GM23338 (cell line): Measurements from ENCODE around the gene NFATC1. TPM values are rescaled to one million over a fixed set of nuclear protein-coding genes. Genes with fewer than 3 reads are reported as not detected.

Experiments
- ATAC-seq: fragments of 200-7000 bp; cut with Tn5 transposase; 3 replicates; pipeline ENCODE4 v1.9.1; 2020
- DNase-seq: peaks from one replicate; pipeline ENCODE4 v3.0.0-alpha.2; 2015; ENCODE audit warnings: low spot score
- H2AFZ ChIP-seq: fragments of 200-600 bp; sonication (generic); 2 replicates; pipeline ENCODE4 v1.8.0; 2016; ENCODE audit warnings: antibody characterized with exemption, mild to moderate bottlenecking, moderate library complexity
- H3F3A ChIP-seq: fragments of 200-600 bp; sonication (generic); replicated peaks from 2 replicates; pipeline ENCODE4 v1.8.0; 2017; ENCODE audit warnings: antibody characterized with exemption, mixed run types, low read depth
- H3K27ac ChIP-seq: fragments of 200-600 bp; sonication (generic); 2 replicates; pipeline ENCODE4 v1.6.1; 2016; ENCODE audit warnings: low read depth
- H3K27me3 ChIP-seq: fragments of 200-600 bp; sonication (generic); 2 replicates; pipeline ENCODE4 v1.8.0; 2016; ENCODE audit warnings: mild to moderate bottlenecking, mixed run types, moderate library complexity; ENCODE audit not compliant: insufficient read depth
- H3K36me3 ChIP-seq: fragments of 200-600 bp; sonication (generic); 2 replicates; pipeline ENCODE4 v1.8.0; 2016; ENCODE audit warnings: mild to moderate bottlenecking; ENCODE audit not compliant: insufficient read depth
- H3K4me1 ChIP-seq: fragments of 200-600 bp; sonication (generic); 2 replicates; pipeline ENCODE4 v1.8.0; 2016; ENCODE audit warnings: mild to moderate bottlenecking, moderate library complexity; ENCODE audit not compliant: insufficient read depth
- H3K4me2 ChIP-seq: fragments of 200-600 bp; sonication (generic); 2 replicates; pipeline ENCODE4 v1.7.1; 2017; ENCODE audit warnings: mixed run types
- H3K4me3 ChIP-seq: fragments of 200-600 bp; sonication (generic); 2 replicates; pipeline ENCODE4 v1.6.1; 2016; ENCODE audit warnings: mixed run types
- H3K79me2 ChIP-seq: fragments of 200-600 bp; sonication (generic); replicated peaks from 2 replicates; pipeline ENCODE4 v1.8.0; 2017; ENCODE audit warnings: mild to moderate bottlenecking; ENCODE audit not compliant: insufficient read depth
- H3K9me2 ChIP-seq: fragments of 200-600 bp; sonication (generic); 2 replicates; pipeline ENCODE4 v1.8.0; 2017; ENCODE audit not compliant: insufficient read depth
- H4K20me1 ChIP-seq: fragments of 200-600 bp; sonication (generic); replicated peaks from 2 replicates; pipeline ENCODE4 v1.8.0; 2017; ENCODE audit warnings: mild to moderate bottlenecking; ENCODE audit not compliant: insufficient read depth
- H3K27ac Mint-ChIP-seq: 2 replicates; pipeline ENCODE4 v1.8.0; 2020; ENCODE audit warnings: inconsistent platforms, mild to moderate bottlenecking, moderate library complexity, mixed read lengths
- H3K27me3 Mint-ChIP-seq: 3 replicates; pipeline ENCODE4 v1.8.0; 2022; ENCODE audit warnings: low read depth, mild to moderate bottlenecking, moderate library complexity, mixed read lengths, inconsistent platforms; ENCODE audit not compliant: insufficient read depth, poor library complexity
- H3K36me3 Mint-ChIP-seq: 3 replicates; pipeline ENCODE4 v1.8.0; 2021; ENCODE audit warnings: low read depth, mild to moderate bottlenecking, inconsistent platforms, moderate library complexity, mixed read lengths
- H3K4me1 Mint-ChIP-seq: 3 replicates; pipeline ENCODE4 v1.8.0; 2020; ENCODE audit warnings: mild to moderate bottlenecking, inconsistent platforms, mixed read lengths
- H3K4me3 Mint-ChIP-seq: 3 replicates; pipeline ENCODE4 v1.8.0; 2021; ENCODE audit warnings: moderate library complexity, mild to moderate bottlenecking, inconsistent platforms, mixed read lengths
- H3K9me3 Mint-ChIP-seq: 3 replicates; pipeline ENCODE4 v1.8.0; 2020; ENCODE audit warnings: moderate library complexity, mild to moderate bottlenecking, inconsistent platforms, mixed read lengths
- CTCF ChIP-seq, 2 experiments: fragments of 200-600 bp in 1 of 2; sonication (generic) in 1 of 2; conservative IDR thresholded peaks; 2 replicates each; pipeline versions ENCODE4 v1.5.1 to v1.6.1; 2016 to 2017; ENCODE audit warnings: antibody characterized with exemption in 2 of 2, low read depth in 2 of 2, mild to moderate bottlenecking in 2 of 2, moderate library complexity in 1 of 2
- EZH2 ChIP-seq: fragments of 200-600 bp; sonication (generic); IDR thresholded peaks from one replicate; pipeline ENCODE4 v1.8.0; 2017; ENCODE audit warnings: antibody characterized with exemption, mild to moderate bottlenecking, low read depth; ENCODE audit not compliant: unreplicated experiment
- EZH2phosphoT487 ChIP-seq: fragments of 200-600 bp; sonication (generic); IDR thresholded peaks from one replicate; pipeline ENCODE4 v1.8.1; 2018; ENCODE audit warnings: antibody characterized with exemption; ENCODE audit not compliant: unreplicated experiment
- JUNB ChIP-seq: IDR thresholded peaks from one replicate; pipeline ENCODE4 v1.6.1; 2016; ENCODE audit warnings: antibody characterized with exemption; ENCODE audit not compliant: unreplicated experiment
- POLR2AphosphoS5 ChIP-seq: IDR thresholded peaks from 2 replicates; pipeline ENCODE4 v1.6.1; 2016; ENCODE audit warnings: antibody characterized with exemption, low read depth
- STAT1 ChIP-seq: IDR thresholded peaks from one replicate; pipeline ENCODE4 v1.6.1; 2016; ENCODE audit warnings: antibody characterized with exemption; ENCODE audit not compliant: unreplicated experiment
- ZNF114 ChIP-seq: fragments of 250-450 bp; sonication (Bioruptor Pico); IDR thresholded peaks from 2 replicates; pipeline ENCODE4 v1.5.0; 2020; ENCODE audit warnings: mild to moderate bottlenecking, moderate library complexity
- ZNF331 ChIP-seq: fragments of 250-450 bp; sonication (Bioruptor Pico); IDR thresholded peaks from 2 replicates; pipeline ENCODE4 v1.5.0; 2020; ENCODE audit warnings: low read depth, mild to moderate bottlenecking, moderate library complexity
- polyA plus RNA-seq: library from polyadenylated mRNA; unstranded; fragments of >200 nt; fragmentation: Nextera tagmentation; extraction: Ambion mirVana; gene quantifications from 2 replicates; pipeline ENCODE4 v1.2.1, GENCODE V29; 2016
- total RNA-seq: library from RNA; depleted of rRNA; stranded (reverse); fragments of >200 nt; shearing (Covaris generic); gene quantifications from 2 replicates; pipeline ENCODE4 v1.2.3, GENCODE V29; 2014
- TF ChIP-seq, protein P1 (sequence below): IDR thresholded peaks from one replicate; pipeline ENCODE4 v1.6.1; 2018; ENCODE audit warnings: antibody characterized with exemption; ENCODE audit not compliant: unreplicated experiment

NFATC1 gene
- total and polyA plus RNA-seq, 2 experiments from 2014 or later = 3.9 to 6.4 TPM

- TF ChIP-seq, protein P1, sequence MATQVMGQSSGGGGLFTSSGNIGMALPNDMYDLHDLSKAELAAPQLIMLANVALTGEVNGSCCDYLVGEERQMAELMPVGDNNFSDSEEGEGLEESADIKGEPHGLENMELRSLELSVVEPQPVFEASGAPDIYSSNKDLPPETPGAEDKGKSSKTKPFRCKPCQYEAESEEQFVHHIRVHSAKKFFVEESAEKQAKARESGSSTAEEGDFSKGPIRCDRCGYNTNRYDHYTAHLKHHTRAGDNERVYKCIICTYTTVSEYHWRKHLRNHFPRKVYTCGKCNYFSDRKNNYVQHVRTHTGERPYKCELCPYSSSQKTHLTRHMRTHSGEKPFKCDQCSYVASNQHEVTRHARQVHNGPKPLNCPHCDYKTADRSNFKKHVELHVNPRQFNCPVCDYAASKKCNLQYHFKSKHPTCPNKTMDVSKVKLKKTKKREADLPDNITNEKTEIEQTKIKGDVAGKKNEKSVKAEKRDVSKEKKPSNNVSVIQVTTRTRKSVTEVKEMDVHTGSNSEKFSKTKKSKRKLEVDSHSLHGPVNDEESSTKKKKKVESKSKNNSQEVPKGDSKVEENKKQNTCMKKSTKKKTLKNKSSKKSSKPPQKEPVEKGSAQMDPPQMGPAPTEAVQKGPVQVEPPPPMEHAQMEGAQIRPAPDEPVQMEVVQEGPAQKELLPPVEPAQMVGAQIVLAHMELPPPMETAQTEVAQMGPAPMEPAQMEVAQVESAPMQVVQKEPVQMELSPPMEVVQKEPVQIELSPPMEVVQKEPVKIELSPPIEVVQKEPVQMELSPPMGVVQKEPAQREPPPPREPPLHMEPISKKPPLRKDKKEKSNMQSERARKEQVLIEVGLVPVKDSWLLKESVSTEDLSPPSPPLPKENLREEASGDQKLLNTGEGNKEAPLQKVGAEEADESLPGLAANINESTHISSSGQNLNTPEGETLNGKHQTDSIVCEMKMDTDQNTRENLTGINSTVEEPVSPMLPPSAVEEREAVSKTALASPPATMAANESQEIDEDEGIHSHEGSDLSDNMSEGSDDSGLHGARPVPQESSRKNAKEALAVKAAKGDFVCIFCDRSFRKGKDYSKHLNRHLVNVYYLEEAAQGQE = no peak
- TF ChIP-seq STAT1 (no peak), CTCF (conservative IDR thresholded peaks at IDR 0.05; ENCODE audit: low read depth in 2 of 2) (no peak), POLR2AphosphoS5 (no peak), EZH2 (no peak)
Measured at GRCh38 chr18:79540904-79541282, 145.2 kb downstream of the NFATC1 start (continued).

DNA sequence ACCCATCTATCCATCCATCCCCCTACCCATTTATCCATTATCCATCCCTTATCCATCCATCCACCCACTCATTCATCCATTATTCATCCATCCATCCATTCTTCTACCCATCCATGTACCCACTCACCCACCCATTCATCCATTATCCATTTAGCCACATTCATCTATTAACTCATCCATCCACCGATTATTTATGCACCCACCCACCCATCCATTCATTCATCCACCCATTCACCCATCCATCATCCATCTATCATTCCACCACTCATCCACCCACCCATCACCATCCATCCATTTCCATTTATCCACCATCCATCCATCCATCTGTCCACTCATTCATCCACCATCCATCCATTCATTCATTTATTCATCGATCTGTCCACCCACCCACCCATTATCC, 146.5 kb downstream of the NFATC1 start:
- Mint-ChIP-seq H3K36me3 (peaks cover 8% of the 10 kb centered on the region), H3K9me3 (peaks cover 28% of the 10 kb centered on the region), H3K27ac (no peak overlapping the region), H3K4me3 (no peak overlapping the region), H3K4me1 (no peaks in the 10 kb centered on the region), H3K27me3 (peaks cover 8% of the 10 kb centered on the region)
- TF ChIP-seq EZH2phosphoT487 (no peak), STAT1 (no peak), ZNF331 (CRISPR knock-in tag) (no peak), JUNB (no peak), ZNF114 (no peak)
- TF ChIP-seq, protein P1 = no peak
- no peak overlapping the region for H3K4me3 ChIP-seq
- no peaks in the 10 kb centered on the region for H3K36me3 ChIP-seq
- H3K9me2 ChIP-seq = no peaks in the 10 kb centered on the region
- H3K27ac ChIP-seq = no peak overlapping the region
- H3K27me3 ChIP-seq = no peaks in the 10 kb centered on the region
- H3F3A ChIP-seq = no peaks in the 10 kb centered on the region
- H2AFZ ChIP-seq = no peak overlapping the region
- H3K79me2 ChIP-seq = no peaks in the 10 kb centered on the region
- ATAC-seq (no peak), DNase-seq (no peak)
- no peaks in the 10 kb centered on the region for H3K4me1 ChIP-seq
- no peaks in the 10 kb centered on the region for H4K20me1 ChIP-seq
- H3K4me2 ChIP-seq = no peak overlapping the region
